Measurements from ENCODE around the gene POPDC2. TPM values are rescaled to one million over a fixed set of nuclear protein-coding genes. Genes with fewer than 3 reads are reported as not detected.
"Not testable (repeated sequence)": the region's sequence is repeated elsewhere in the genome, so short reads cannot be mapped to it uniquely, and the experiment has no call there.

POPDC2 gene
- polyA plus RNA-seq, 4 donors, result 2.7 to 8.4 (median 4.5) TPM

- no peak for DNase-seq (ENCODE audit: low read depth in 4 of 4, low spot score in 3 of 4)
These were observed 39.5 kb downstream of the POPDC2 start for GRCh38 chr3:119620899-119621298.

GRCh38 chr3:119619094-119619493, 41.3 kb downstream of the POPDC2 start:
- no peak for DNase-seq (ENCODE audit: low read depth in 4 of 4, low spot score in 3 of 4)

GRCh38 chr3:119616056-119616455, 44.3 kb downstream of the POPDC2 start:
- DNase-seq (ENCODE audit: low read depth in 4 of 4, low spot score in 3 of 4), result no peak

GRCh38 chr3:119613872-119614271, 46.5 kb downstream of the POPDC2 start:
- DNase-seq (ENCODE audit: low read depth in 4 of 4, low spot score in 3 of 4), result no peak

DNA sequence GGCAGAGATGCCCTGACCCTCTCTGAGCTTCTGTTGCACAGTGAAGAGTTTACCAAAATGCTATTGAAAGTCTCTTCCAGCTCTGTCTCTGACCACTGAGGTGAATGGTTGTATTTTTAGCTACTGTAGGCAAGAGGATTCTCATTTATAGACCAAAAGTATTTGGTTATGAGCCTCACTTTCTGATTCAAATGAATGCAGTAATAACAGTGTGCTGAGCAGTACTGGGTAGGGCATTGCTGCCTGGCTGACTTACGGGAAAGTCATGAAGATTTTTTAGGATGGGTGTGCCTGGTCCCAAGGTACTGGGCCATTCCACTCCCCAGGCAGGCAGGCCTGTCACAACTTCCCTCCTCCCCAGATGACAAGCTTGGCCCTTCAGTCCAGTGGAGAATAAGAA, 47.2 kb downstream of the POPDC2 start:
- no peak for DNase-seq (ENCODE audit: low read depth in 4 of 4, low spot score in 3 of 4)

DNA sequence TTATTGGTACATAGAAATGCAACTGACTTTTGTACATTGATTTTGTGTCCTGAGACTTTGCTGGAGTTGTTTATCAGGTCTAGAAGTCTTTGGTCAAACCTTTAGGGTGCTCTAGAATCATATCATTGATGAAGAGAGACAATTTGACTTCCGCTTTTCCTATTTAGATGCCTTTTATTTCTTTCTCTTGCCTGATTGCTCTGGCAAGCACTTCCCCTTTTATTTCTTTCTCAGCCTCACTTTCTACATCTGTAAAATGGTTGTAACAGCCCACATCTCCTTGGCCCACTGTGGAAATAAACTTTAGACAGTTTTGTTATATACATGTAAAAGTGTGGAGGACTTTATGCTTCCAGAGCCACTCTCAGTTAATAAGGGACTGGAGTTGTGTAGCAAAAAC, 48.7 kb downstream of the POPDC2 start:
- no peak for DNase-seq (ENCODE audit: low read depth in 4 of 4, low spot score in 3 of 4)

DNA sequence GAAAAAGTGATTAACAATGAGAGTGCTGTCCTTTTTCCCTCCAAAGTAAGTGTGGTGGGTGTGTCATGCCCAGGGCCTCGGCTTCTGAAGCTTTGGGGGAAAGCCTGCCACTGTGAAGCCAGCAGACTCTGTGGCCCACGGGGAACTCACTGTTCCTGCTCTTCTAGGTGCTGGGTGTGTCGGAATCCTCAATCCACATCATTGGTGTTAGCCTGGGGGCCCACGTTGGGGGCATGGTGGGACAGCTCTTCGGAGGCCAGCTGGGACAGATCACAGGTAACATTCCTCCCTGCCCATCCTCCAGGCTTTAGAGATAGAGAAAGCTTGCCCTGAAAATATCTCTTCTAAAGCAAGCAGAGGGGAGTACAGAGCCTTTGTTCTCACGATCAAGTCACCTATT, 51.1 kb downstream of the POPDC2 start:
- no peak for DNase-seq (ENCODE audit: low read depth in 4 of 4, low spot score in 3 of 4)

- no peak for DNase-seq (ENCODE audit: low read depth in 4 of 4, low spot score in 3 of 4)
These were observed 51.9 kb downstream of the POPDC2 start for GRCh38 chr3:119608405-119609000.

- DNase-seq (ENCODE audit: low read depth in 4 of 4, low spot score in 3 of 4), result no peak
These were observed 55.5 kb downstream of the POPDC2 start for GRCh38 chr3:119604878-119605277.

DNA sequence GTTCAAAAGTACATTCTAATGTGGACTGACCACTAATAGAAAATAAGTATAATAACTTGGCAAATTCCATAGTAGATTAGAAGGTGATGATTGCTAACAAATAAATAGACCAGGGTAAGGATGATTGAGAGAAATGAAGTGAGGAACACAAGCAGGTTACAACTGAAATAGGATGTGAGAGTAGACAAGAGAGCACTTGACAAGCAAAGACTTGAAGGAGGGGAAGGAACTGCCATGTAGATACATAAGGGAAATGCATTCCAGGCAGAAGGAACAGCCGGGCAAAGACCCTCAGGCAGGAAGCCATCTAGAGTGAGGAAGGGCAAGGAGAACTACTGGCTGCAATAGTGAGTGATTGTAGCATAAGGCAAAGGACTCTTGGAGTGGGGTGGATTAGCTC, 57.7 kb downstream of the POPDC2 start:
- no peak for DNase-seq (ENCODE audit: low read depth in 4 of 4, low spot score in 3 of 4)

- DNase-seq (ENCODE audit: low read depth in 4 of 4, low spot score in 3 of 4), result no peak
These were observed 59.2 kb downstream of the POPDC2 start for GRCh38 chr3:119601154-119601553.

GRCh38 chr3:119600732-119601131, 59.7 kb downstream of the POPDC2 start:
- DNase-seq (ENCODE audit: low read depth in 4 of 4, low spot score in 3 of 4), result no peak

- DNase-seq (ENCODE audit: low read depth in 4 of 4, low spot score in 3 of 4), result no peak
These were observed 60.7 kb downstream of the POPDC2 start for GRCh38 chr3:119599558-119600174.

DNA sequence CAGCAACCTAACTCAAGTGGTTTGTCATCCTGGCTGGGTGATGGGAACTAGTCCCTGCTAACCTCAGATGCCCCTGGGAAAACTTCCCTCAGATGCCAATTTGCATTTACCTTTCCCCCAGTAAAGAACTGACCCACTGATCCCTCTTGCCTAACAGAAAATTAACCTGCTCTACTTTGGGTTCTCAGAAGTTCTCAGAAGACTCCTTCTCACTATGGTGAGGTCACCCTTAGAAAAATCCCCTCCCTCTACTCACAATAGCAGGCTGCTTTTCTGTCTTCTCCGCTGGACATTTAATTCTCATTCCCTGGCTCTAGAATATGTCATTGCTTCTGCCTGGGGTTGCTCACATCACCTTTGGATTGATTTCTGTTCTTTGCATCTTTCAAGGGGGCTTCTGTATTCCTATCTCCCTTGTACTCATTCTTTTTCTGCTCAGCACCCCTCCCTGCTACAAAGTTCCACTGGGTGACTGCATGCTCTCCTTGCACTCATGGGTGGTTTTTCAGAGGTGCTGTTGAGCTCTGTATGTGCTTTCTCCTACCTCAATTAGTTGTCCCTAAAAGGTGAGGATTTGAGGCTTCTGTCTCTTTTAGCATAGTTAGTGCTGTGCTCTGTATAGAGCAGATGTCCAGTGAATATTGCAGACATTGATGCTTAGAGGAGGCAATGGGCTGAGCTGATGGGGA, 61.8 kb downstream of the POPDC2 start:
- no peak for DNase-seq (ENCODE audit: low read depth in 4 of 4, low spot score in 3 of 4)

DNA sequence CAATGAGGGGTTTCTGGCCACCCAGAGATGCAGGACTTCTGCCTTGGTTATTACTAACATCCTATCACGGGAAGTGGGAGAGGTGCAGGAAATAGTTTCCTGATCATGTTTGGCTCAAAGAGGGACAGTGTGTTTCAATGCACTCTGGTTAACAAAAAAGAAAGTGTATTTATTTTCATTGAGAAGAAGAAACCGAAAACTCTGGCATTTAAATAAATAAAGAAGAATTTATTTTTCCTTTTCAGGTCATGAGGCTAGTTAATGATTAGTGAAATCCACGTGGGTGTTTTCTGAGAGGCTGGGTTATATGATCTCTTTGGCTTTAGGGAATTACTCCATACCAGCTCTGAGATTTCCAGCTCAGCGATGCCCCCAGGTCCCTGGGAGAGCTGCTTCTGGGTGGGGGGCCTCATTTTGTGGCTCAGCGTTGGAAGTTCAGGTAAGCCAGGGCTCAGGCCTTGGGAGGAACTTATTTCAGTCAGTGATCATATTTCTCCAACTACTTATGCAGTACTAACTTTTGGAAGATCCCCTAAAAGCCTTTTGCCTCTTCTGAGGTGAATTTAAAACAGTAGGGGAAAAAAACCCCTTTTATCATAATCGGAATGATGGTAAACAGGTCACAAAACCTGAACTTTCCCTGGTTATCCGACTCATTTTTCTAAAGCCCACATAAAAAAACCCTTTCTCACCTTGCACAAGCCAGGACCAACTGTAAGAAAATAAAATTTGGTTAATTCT, 62.7 kb downstream of the POPDC2 start, which contains the start of gene PLA1A:
Gene PLA1A, plus strand, starts transcription at position 338 of the 741 bp plus-strand sequence. Its CDS starts 29 bp downstream, at position 367.
- peak in 1 of 4 donors; percentile 37 for DNase-seq (ENCODE audit: low read depth in 4 of 4, low spot score in 3 of 4)

DNA sequence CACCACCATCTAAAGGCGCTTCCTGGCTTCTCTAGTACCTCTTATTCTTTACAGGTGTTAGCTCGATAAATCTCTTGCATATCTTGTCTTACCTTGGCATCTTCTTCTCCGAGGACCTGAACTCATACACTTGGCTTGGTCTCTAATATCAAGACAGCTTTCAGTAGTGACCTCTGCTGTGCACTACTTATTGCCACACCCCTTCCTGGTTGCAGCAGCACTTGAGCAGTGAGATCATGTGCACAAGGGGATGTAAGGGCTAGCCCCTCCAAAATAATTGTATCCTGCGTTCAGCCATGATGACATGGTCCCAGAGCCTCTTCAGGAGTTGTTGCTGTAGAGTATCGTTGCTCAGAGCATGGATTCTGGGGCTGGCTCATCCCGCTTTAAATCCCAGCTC, 64.0 kb downstream of the POPDC2 start:
- DNase-seq (ENCODE audit: low read depth in 4 of 4, low spot score in 3 of 4), result no peak

- DNase-seq (ENCODE audit: low read depth in 4 of 4, low spot score in 3 of 4), result no peak
These were observed 64.6 kb downstream of the POPDC2 start for GRCh38 chr3:119595639-119596334.

- DNase-seq (ENCODE audit: low read depth in 4 of 4, low spot score in 3 of 4), result not testable (repeated sequence)
These were observed 65.5 kb downstream of the POPDC2 start for GRCh38 chr3:119594929-119595328.

DNA sequence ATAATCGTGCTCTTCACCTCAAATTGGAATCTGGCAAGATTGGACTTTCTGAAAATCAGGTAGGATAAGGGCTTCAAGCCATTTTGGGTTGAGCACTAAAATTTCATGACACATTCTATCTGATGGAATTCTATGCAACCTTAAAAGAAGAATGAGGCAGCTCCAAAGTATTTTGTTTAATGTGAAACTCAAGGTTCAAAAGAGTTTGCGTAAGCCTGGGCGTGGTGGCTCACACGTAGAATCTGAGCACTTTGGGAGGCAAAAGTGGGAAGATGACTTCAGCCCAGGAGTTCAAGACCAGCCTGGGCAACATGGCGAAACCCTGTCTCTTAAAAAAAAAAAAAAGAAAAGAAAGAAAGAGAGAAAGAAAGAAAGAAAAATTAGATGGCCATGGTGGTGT, 66.3 kb downstream of the POPDC2 start:
- DNase-seq (ENCODE audit: low read depth in 4 of 4, low spot score in 3 of 4), result no peak

DNA sequence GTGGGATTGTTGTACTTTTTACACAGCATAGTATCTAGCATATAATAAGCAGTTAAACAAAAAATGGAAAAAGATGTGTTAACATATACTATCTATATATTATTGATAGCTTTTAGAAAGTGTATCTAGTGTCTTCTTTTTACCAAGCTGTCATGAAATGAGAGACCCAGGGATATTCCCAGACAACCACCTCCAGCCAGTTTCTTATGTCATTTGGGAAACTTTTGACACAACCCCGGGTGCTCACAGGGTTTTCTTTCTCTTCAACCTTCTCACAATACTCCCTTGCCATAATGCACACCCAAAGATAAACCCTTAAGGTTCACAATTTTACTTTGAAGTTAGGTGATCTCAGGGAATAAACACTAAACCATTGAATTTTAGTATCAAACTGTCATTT, 67.5 kb downstream of the POPDC2 start:
- no peak for DNase-seq (ENCODE audit: low read depth in 4 of 4, low spot score in 3 of 4)
